Activated gamma-delta T cell (primary cell): ENCODE measurements around the gene RGS7.
"Not testable (repeated sequence)": the region's sequence is repeated elsewhere in the genome, so short reads cannot be mapped to it uniquely, and the experiment has no call there.

Experiments
- DNase-seq: peaks from one replicate; lab custom pipeline; 2025; lab: John Stamatoyannopoulos, UW

RGS7 gene

DNA sequence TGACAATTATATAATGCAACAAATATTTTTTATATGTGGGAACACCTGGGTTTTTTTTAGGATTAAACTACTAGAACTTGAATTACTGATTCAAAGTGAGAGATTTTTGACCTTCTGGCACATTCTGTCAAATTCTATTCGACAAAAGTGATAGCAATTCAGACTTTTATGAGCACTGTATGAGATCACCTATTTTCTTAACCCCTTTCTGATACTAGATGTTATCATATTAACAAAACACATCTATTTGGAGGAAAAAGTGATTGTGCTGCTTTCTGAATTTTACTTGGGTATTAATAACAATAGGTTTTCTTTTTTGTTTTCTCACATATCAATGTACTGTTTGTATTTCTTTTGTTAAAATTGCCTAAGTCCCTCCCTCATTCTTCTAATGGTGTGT is 570.1 kb downstream of the RGS7 start:
- no peak for DNase-seq

- no peak for DNase-seq
These were observed 572.2 kb downstream of the RGS7 start for GRCh38 chr1:240784776-240785175.

- not testable (repeated sequence) for DNase-seq
These were observed 573.3 kb downstream of the RGS7 start for GRCh38 chr1:240783728-240784137.

DNA sequence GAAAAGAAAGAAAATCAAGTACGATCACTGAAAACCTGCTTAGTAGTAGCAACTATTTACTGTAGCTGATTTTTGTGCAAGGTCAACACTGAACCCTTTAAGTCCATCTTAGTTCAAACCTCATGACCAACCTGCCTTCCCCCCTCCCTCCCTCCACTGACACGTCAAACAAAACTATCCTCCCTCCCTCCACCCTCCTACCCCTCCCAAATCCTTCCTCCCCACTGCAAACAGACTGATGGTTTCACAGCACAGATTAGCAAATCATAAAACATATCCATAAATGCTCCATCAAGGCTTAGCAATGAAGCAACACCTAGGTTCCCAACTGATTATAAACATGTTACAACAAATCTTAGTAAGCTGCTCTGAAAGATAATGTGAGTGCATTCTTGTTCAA is 580.8 kb downstream of the RGS7 start:
- no peak for DNase-seq

DNA sequence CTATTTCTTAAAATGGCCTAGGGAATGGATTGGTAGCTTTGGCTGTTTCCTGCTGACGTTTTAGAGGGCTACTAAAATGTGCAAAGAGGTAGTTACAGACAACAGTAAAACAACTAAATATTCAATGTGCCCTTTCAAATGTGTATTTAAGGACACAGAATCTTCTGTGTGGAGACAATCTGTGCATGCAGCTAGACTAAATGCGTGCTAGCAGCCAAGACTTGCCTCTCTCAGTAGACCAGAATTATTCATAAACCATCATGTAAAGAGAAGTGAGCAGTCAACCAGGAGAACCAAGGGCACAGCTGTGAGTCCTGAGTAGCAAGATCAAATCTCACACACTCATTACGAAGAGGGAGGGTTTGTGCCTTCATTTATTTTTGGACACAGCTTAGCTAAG is 584.9 kb downstream of the RGS7 start:
- no peak for DNase-seq

DNA sequence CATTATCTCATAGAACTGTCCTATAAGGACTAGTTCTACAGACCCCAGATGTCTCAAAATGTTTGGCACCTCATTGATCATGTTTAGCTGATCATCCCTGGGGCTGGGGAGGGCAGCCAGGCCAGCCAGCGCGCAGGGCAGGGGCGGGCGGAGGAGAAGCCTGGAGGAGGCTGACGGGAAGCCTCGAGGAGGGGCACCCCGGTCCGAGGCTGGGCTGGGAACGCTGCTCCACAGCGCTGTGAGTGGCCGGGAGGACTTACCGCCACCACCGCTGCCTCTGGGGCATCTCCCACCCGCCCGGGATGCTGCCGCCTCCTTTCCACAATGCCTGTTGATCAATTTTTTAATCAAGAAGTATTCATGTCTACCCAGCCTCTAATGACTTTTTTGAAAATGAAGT is 585.6 kb downstream of the RGS7 start:
- no peak for DNase-seq

DNA sequence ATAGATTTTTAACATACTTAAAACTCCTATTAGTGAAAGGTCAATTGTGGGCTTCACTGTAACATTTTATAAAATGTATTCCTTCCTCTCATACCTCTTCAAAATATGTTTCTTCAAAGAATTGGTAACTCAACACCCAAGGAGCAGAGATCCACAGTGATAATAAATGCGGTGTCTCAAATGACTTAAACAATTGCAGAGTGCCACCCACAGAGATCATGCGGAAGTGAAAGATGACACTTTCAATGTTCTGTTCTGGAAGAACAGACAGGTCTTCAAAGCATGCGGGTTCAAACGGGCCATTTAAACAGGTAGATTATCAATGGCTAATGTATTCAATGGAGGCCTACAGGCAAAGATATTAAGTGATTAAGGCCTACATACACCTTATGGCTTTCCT is 588.0 kb downstream of the RGS7 start:
- DNase-seq = no peak

DNA sequence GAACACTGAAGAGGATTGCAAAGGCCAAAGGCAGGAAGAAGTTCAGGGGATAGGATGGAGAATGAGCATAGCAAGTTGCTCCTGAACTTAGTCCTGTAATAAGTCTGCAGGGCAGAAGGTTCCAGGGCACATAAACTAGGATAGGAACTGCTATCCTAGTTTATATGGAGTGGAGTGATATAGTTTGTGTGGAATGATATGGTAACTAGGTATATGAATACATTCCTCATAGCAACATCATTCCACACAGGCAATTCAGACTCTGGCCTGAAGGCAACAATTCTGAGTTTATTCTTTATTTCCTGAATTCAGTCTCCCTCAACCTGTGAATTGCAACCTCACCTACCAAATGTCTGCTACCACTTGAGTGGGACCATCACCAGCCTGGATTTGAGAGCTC is 590.2 kb downstream of the RGS7 start:
- no peak for DNase-seq

DNA sequence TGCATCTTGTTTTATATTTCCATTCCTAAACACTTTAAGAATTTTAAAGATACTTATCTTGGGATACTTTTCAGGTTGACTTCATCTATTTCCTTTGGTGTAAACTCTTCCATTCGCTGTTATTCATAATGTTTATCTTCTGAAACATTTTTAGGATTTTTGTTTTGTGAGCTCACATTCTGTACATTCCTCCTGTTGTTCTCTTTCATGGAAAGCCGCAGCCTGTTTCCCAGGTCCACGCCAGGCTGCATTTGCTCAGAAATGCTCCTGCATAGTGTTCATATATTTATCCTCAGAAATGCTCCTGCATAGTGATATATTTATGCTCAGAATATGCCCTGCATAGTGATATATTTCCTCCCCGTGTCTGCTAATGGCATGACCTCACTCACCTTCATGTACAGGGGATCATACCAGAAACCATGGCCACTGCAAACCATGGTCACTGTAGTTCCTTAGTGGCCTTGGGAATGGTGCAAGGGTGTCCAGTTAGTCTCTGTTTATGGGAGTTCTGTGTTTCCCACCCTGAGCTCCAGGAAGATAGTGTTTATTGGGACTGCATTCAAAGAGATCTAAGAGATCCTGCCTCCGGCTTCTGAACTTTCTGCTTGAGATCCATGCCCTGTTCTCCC is 591.2 kb downstream of the RGS7 start:
- DNase-seq = no peak

DNA sequence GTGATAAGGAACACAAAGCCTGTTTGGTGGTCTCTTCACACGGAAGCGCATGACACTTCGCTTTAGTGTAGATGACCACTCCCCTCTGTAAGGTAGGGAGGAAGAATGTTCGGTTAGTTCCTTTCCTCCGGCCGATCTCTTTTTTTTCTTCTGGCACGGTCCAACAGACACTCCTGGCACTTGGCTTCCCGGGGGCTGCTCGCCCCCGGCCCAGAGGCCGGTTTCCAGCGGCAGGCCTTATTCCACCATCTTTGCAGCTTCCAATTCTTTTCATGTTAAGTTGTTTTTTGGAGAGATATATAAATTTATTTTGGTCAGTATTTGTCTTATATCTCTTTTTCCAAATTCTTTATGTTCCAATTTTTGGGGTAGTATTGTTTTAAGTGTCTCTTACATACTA is 593.2 kb downstream of the RGS7 start:
- no peak for DNase-seq

- not testable (repeated sequence) for DNase-seq
These were observed 593.9 kb downstream of the RGS7 start for GRCh38 chr1:240763095-240763494.

- not testable (repeated sequence) for DNase-seq
These were observed 594.5 kb downstream of the RGS7 start for GRCh38 chr1:240762471-240762987.

GRCh38 chr1:240758777-240759176 is 598.2 kb downstream of the RGS7 start:
- DNase-seq = not testable (repeated sequence)

DNA sequence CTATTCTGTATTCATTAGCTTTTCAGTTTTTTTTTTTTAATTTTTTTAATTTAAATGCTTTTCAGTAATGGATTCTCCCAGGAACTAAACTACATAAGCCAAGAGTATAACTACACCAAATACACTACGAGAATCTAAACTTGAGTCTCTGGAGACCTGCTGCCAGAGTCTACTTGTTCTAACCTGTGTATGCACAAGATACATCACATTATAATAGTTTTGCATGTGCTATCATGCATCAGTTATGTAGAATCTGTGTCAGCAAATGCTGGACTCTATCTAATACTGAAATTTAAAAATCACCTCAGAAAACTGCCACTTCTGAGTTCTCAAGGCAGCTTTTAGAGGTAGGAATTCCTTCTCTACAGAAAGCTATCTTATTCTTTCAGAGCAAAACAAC is 598.7 kb downstream of the RGS7 start:
- no peak for DNase-seq

GRCh38 chr1:240747907-240748306 is 609.1 kb downstream of the RGS7 start:
- DNase-seq = no peak

GRCh38 chr1:240743705-240744104 is 613.3 kb downstream of the RGS7 start:
- DNase-seq = no peak

DNA sequence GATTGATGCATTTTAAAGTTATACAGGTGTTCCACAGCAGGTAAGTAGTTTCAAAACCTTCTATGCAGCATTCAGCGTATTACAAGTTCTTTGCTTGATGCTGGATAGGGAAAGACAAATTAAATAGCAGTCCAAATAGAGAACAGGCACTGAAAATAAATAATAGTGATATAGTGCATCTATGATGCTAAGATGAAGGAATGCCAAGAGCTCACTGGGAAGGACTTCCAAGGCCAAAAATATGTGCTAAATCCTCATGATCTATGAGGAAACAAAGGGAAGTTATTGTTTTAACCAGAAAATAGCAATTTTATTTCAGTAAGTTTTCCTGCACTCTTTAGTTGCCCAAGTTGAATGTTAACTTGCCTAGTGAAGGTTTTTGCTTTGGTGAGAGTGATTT is 617.3 kb downstream of the RGS7 start:
- no peak for DNase-seq

DNA sequence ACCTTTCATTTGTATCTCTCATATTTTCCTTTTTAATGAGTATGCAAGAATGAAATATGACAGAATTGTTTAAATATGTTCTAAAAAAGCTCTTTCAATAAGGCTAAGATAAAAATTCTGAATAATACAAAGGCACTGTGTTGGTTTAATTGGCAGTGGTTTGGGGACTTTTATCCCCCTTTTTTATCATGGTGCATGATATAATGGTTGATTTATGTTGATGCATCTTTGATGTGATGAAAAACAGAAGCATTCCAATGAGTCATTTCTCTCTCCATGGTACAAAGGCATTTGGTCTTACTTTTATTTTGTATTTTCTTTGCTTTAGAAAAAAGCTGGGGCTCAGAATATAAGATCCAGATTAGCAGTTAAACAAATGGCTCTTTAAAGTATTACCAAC is 617.9 kb downstream of the RGS7 start:
- DNase-seq = no peak

- no peak for DNase-seq
These were observed 619.2 kb downstream of the RGS7 start for GRCh38 chr1:240737766-240738265.

- no peak for DNase-seq
These were observed 619.7 kb downstream of the RGS7 start for GRCh38 chr1:240737298-240737697.

- DNase-seq = not testable (repeated sequence)
These were observed 622.3 kb downstream of the RGS7 start for GRCh38 chr1:240734705-240735104.

GRCh38 chr1:240734001-240734400 is 623.0 kb downstream of the RGS7 start:
- no peak for DNase-seq

GRCh38 chr1:240732390-240732789 is 624.6 kb downstream of the RGS7 start:
- DNase-seq = no peak
